ENCODE measurements around the gene HS6ST3.
"Not testable (repeated sequence)": the region's sequence is repeated elsewhere in the genome, so short reads cannot be mapped to it uniquely, and the experiment has no call there.

Gene HS6ST3

GRCh38 chr13:96089749-96090239, at the start of gene HS6ST3:
TSS of gene HS6ST3 (plus strand) at chr13:96090107.
- no peak for DNase-seq

GRCh38 chr13:96041326-96042110, 48.4 kb upstream of the HS6ST3 start:
- no peak for DNase-seq

- DNase-seq: no peak
Observed at GRCh38 chr13:96044238-96044637, 45.7 kb upstream of the HS6ST3 start.

GRCh38 chr13:96046449-96047126, 43.3 kb upstream of the HS6ST3 start:
- DNase-seq: not testable (repeated sequence)

GRCh38 chr13:96050955-96051354, 39.0 kb upstream of the HS6ST3 start:
- DNase-seq: not testable (repeated sequence)

GRCh38 chr13:96051491-96051890, 38.4 kb upstream of the HS6ST3 start:
- DNase-seq: not testable (repeated sequence)

- DNase-seq: not testable (repeated sequence)
Observed at GRCh38 chr13:96051946-96052345, 38.0 kb upstream of the HS6ST3 start.

- peak; percentile 49 for DNase-seq
Observed at GRCh38 chr13:96052656-96053002, 37.3 kb upstream of the HS6ST3 start.

- peak; percentile 98 for DNase-seq
Observed at GRCh38 chr13:96053003-96053703, 36.8 kb upstream of the HS6ST3 start, which contains the start of gene UGGT2. TSS of gene UGGT2 (minus strand) at chr13:96053401. CDS start at chr13:96053312, 89 bp downstream.

- DNase-seq: no peak
Observed at GRCh38 chr13:96065849-96066248, 24.1 kb upstream of the HS6ST3 start.

GRCh38 chr13:96068729-96069128, 21.2 kb upstream of the HS6ST3 start:
- no peak for DNase-seq

- DNase-seq: no peak
Observed at GRCh38 chr13:96071504-96071903, 18.4 kb upstream of the HS6ST3 start.

- no peak for DNase-seq
Observed at GRCh38 chr13:96072392-96072791, 17.5 kb upstream of the HS6ST3 start.

GRCh38 chr13:96075953-96076543, 13.9 kb upstream of the HS6ST3 start:
- DNase-seq: peak; percentile 29

- no peak for DNase-seq
Observed at GRCh38 chr13:96080676-96081075, 9.2 kb upstream of the HS6ST3 start.

GRCh38 chr13:96081888-96082287, 8.0 kb upstream of the HS6ST3 start:
- no peak for DNase-seq

- DNase-seq: no peak
Observed at GRCh38 chr13:96082640-96083039, 7.3 kb upstream of the HS6ST3 start.

GRCh38 chr13:96086736-96087135, 3.2 kb upstream of the HS6ST3 start:
- no peak for DNase-seq

GRCh38 chr13:96089139-96089538, 768 bp upstream of the HS6ST3 start:
- no peak for DNase-seq

GRCh38 chr13:96090240-96091101, 564 bp downstream of the HS6ST3 start:
- DNase-seq: peak; percentile 6

GRCh38 chr13:96091164-96092117, 1.5 kb downstream of the HS6ST3 start:
- DNase-seq: no peak
